H1 (cell line): ENCODE data around the gene MINAR1.

Source experiments
- BRCA1 ChIP-seq: IDR thresholded peaks from 2 replicates; pipeline ENCODE4 v1.6.1; 2012; ENCODE audit warnings: low read depth, low read length, improper control_type of control experiment
- CTCF ChIP-seq, 3 experiments: IDR thresholded peaks; 1 replicate in 2 of 3; 2 replicates in 1 of 3; pipeline versions ENCODE4 v1.5.1 to v1.6.1; 2011; ENCODE audit warnings: low read length in 3 of 3, mild to moderate bottlenecking in 3 of 3, inconsistent platforms in 2 of 3, low read depth in 1 of 3, moderate library complexity in 1 of 3; ENCODE audit not compliant: insufficient read depth in 1 of 3; ENCODE audit errors: control extremely low read depth in 1 of 3
- E2F6 ChIP-seq: IDR thresholded peaks from 2 replicates; pipeline ENCODE4 v1.6.1; 2012; ENCODE audit warnings: inconsistent platforms
- POLR2A ChIP-seq, 2 experiments: IDR thresholded peaks; 1 replicate in 1 of 2; 2 replicates in 1 of 2; pipeline ENCODE4 v1.6.1; 2011; ENCODE audit warnings: low read depth in 2 of 2, low read length in 2 of 2, mild to moderate bottlenecking in 2 of 2; ENCODE audit errors: control extremely low read depth in 1 of 2
- POLR2AphosphoS5 ChIP-seq: IDR thresholded peaks from 2 replicates; pipeline ENCODE4 v1.6.1; 2011; ENCODE audit warnings: low read depth, low read length

GRCh38 chr15:79425591-79426295 is 6.4 kb upstream of the MINAR1 start:
- TF ChIP-seq CTCF (IDR thresholded peaks at IDR 0.05; ENCODE audit: control extremely low read depth in 1 of 3, insufficient read depth in 1 of 3, low read depth in 1 of 3, low read length in 3 of 3) (no peak), POLR2AphosphoS5 (no peak), BRCA1 (no peak), E2F6 (no peak), POLR2A (IDR thresholded peaks at IDR 0.05; ENCODE audit: control extremely low read depth in 1 of 2, low read depth in 2 of 2, low read length in 2 of 2) (no peak)
